PC-9 (cell line): Measurements from ENCODE around the gene COG1.

Experiments used
- EZH2 ChIP-seq: fragments of 200-600 bp; sonication (generic); IDR thresholded peaks from 2 replicates; pipeline ENCODE4 v1.8.0; 2017; ENCODE audit warnings: antibody characterized with exemption, low read depth
- TF ChIP-seq, protein P1 (sequence below): fragments of 200-600 bp; sonication (generic); conservative IDR thresholded peaks from 2 replicates; pipeline ENCODE4 v1.6.1; 2017; ENCODE audit warnings: mixed run types, antibody characterized with exemption, mild to moderate bottlenecking, moderate library complexity

DNA sequence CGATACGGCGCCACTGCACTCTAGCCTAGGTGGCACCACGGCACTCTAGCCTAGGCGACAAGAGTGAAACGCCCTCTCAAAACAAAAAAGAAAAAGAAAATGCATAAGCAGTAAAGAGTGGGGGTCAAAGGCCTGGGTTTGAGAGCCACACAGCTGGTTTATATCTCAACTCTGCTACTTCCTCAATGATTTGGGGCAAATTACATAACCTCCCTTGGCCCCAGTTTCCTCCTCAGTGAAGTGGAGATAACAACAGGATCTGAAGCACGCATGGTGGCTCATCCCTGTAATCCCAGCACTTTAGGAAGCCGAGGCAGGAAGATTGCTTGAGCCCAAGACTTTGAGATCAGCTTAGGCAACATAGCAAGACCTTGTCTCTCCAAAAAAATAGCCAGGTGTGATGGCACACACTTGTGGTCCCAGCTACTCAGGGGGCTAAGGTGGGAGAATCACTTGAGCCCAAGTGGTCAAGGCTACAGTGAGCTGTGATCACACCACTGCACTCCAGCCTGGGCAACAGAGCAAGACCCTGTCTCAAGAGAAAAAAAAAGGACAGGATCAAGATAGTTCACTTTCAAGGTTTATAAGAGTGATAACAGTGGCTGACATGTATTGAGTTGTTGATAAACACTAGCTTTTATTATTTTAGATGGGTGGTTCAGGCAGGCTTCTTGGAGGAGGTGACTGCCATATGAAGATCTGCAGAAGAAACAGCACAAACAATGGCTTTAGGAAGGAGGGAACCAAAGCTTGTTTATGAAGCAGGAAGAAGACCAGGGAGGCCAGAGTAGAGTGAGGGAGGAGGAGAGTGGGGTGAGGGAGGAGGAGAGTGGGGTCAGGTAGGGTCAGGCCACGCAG lies 8.5 kb upstream of the COG1 start:
- TF ChIP-seq, protein P1, sequence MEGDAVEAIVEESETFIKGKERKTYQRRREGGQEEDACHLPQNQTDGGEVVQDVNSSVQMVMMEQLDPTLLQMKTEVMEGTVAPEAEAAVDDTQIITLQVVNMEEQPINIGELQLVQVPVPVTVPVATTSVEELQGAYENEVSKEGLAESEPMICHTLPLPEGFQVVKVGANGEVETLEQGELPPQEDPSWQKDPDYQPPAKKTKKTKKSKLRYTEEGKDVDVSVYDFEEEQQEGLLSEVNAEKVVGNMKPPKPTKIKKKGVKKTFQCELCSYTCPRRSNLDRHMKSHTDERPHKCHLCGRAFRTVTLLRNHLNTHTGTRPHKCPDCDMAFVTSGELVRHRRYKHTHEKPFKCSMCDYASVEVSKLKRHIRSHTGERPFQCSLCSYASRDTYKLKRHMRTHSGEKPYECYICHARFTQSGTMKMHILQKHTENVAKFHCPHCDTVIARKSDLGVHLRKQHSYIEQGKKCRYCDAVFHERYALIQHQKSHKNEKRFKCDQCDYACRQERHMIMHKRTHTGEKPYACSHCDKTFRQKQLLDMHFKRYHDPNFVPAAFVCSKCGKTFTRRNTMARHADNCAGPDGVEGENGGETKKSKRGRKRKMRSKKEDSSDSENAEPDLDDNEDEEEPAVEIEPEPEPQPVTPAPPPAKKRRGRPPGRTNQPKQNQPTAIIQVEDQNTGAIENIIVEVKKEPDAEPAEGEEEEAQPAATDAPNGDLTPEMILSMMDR, result no peak
- TF ChIP-seq EZH2, result no peak
